ENCODE measurements around the gene CDH1.

The CDH1 gene

GRCh38 chr16:68884401-68884800, 147.3 kb downstream of the CDH1 start:
- peak overlapping the region in 2 of 21 experiments; percentile 3 to 35 for H3K27ac ChIP-seq
- no peak overlapping the region for H3K4me3 ChIP-seq
